GM12892 (cell line): ENCODE results near the gene DOK6.

ENCODE experiments used
- POLR2A ChIP-seq: IDR thresholded peaks from 2 replicates; pipeline ENCODE4 v1.6.1; 2011; ENCODE audit warnings: low read depth, low read length, control low read depth
- POLR2AphosphoS5 ChIP-seq: IDR thresholded peaks from 2 replicates; pipeline ENCODE4 v1.6.1; 2011; ENCODE audit warnings: low read depth, low read length, control low read depth
- TAF1 ChIP-seq: IDR thresholded peaks from 2 replicates; pipeline ENCODE4 v1.6.1; 2011; ENCODE audit warnings: low read depth, mild to moderate bottlenecking, control low read depth, low read length, borderline replicate concordance

DNA sequence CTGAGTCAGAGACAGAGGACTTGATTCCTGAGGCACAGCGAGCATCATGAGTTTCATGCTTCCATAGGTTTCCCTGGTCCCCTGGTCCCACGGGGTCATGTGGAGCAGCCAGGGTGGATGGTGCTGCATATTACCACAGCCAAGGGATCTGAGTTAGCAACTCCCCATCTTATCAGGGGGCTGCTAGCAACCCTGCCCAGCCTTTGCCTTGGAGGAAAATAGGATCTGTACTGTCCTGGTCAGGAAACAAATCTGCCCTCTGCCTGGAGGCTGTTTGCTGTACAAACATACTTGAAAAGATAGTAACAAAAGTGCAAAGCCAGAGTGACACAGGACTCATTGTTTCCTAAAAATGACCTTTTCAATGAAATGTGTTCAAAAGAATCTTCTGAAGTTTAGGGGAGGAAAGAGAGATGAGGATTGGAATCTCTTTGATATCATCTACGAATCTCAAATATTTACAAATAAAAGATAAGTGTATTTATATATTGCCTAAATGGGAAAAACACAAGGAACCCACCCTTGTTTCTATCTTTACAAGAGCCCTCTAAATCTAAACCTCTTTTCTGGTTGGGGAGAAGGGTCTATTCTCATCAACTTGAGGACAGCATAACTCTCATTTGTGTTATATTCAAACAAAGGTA is 352.2 kb downstream of the DOK6 start:
- no peak for TF ChIP-seq POLR2A
- no peak for TF ChIP-seq POLR2AphosphoS5
- TF ChIP-seq TAF1 = no peak
